ENCODE results near the gene ANKRD13D. TPM values are rescaled to one million over a fixed set of nuclear protein-coding genes. Genes with fewer than 3 reads are reported as not detected.

Gene ANKRD13D
- total RNA-seq, 2 donors from 2014 or later, result 182 to 231 TPM

- no peaks in the 10 kb centered on the region for H3K9me3 Mint-ChIP-seq
- ATAC-seq, result no peak
- no peak overlapping the region for H3K27ac Mint-ChIP-seq
- no peak overlapping the region for H3K4me3 Mint-ChIP-seq
- H3K36me3 Mint-ChIP-seq, result no peaks in the 10 kb centered on the region
- no peaks in the 10 kb centered on the region for H3K27me3 Mint-ChIP-seq
- DNase-seq (ENCODE audit: low spot score), result no peak
- no peaks in the 10 kb centered on the region for H3K4me1 Mint-ChIP-seq (ENCODE audit: low read depth in 2 of 2)
These were observed 48.2 kb downstream of the ANKRD13D start for GRCh38 chr11:67337257-67337656.

GRCh38 chr11:67344264-67344663, 55.2 kb downstream of the ANKRD13D start:
- Mint-ChIP-seq H3K4me3 (no peak overlapping the region), H3K27me3 (no peaks in the 10 kb centered on the region)

GRCh38 chr11:67345247-67345919, 56.3 kb downstream of the ANKRD13D start:
- Mint-ChIP-seq H3K4me1 (ENCODE audit: low read depth in 2 of 2) (peaks cover 9 to 15% of the 10 kb centered on the region in 2 donors), H3K27ac (no peak overlapping the region), H3K4me3 (no peak overlapping the region), H3K27me3 (no peaks in the 10 kb centered on the region), H3K36me3 (no peaks in the 10 kb centered on the region), H3K9me3 (no peaks in the 10 kb centered on the region)
- ATAC-seq (no peak), DNase-seq (ENCODE audit: low spot score) (no peak)

More at GRCh38 chr11:67344264-67344663, 55.2 kb downstream of the ANKRD13D start:
- no peak for DNase-seq (ENCODE audit: low spot score)
- peaks cover 4 to 14% of the 10 kb centered on the region in 2 donors for H3K4me1 Mint-ChIP-seq (ENCODE audit: low read depth in 2 of 2)
- H3K9me3 Mint-ChIP-seq, result no peaks in the 10 kb centered on the region
- no peaks in the 10 kb centered on the region for H3K36me3 Mint-ChIP-seq
- H3K27ac Mint-ChIP-seq, result no peak overlapping the region
- no peak for ATAC-seq

- ATAC-seq (no peak), DNase-seq (ENCODE audit: low spot score) (no peak)
- Mint-ChIP-seq H3K4me3 (no peak overlapping the region), H3K27me3 (no peaks in the 10 kb centered on the region), H3K36me3 (no peaks in the 10 kb centered on the region), H3K9me3 (no peaks in the 10 kb centered on the region), H3K4me1 (ENCODE audit: low read depth in 2 of 2) (peaks cover 12 to 16% of the 10 kb centered on the region in 2 donors), H3K27ac (no peak overlapping the region)
These were observed 57.1 kb downstream of the ANKRD13D start for GRCh38 chr11:67345920-67346819.

- Mint-ChIP-seq H3K27ac (no peak overlapping the region), H3K36me3 (no peaks in the 10 kb centered on the region), H3K4me1 (ENCODE audit: low read depth in 2 of 2) (peaks cover 20 to 23% of the 10 kb centered on the region in 2 donors), H3K4me3 (no peak overlapping the region), H3K27me3 (no peaks in the 10 kb centered on the region), H3K9me3 (no peaks in the 10 kb centered on the region)
- DNase-seq (ENCODE audit: low spot score), result no peak
- no peak for ATAC-seq
These were observed 59.1 kb downstream of the ANKRD13D start for GRCh38 chr11:67347964-67348749.

- H3K4me1 Mint-ChIP-seq (ENCODE audit: low read depth in 2 of 2), result peaks cover 23 to 29% of the 10 kb centered on the region in 2 donors
- H3K27ac Mint-ChIP-seq, result no peak overlapping the region
- H3K36me3 Mint-ChIP-seq, result no peaks in the 10 kb centered on the region
- H3K4me3 Mint-ChIP-seq, result no peak overlapping the region
- ATAC-seq (no peak), DNase-seq (ENCODE audit: low spot score) (no peak)
- H3K27me3 Mint-ChIP-seq, result no peaks in the 10 kb centered on the region
- no peaks in the 10 kb centered on the region for H3K9me3 Mint-ChIP-seq
These were observed 59.9 kb downstream of the ANKRD13D start for GRCh38 chr11:67349036-67349435.

- H3K9me3 Mint-ChIP-seq, result no peaks in the 10 kb centered on the region
- no peaks in the 10 kb centered on the region for H3K36me3 Mint-ChIP-seq
- DNase-seq (ENCODE audit: low spot score), result no peak
- peaks cover 27 to 33% of the 10 kb centered on the region in 2 donors for H3K4me1 Mint-ChIP-seq (ENCODE audit: low read depth in 2 of 2)
- ATAC-seq, result no peak
- no peaks in the 10 kb centered on the region for H3K27me3 Mint-ChIP-seq
- no peak overlapping the region for H3K4me3 Mint-ChIP-seq
- peak overlapping the region in 1 of 2 donors; percentile 50 for H3K27ac Mint-ChIP-seq
These were observed 60.4 kb downstream of the ANKRD13D start for GRCh38 chr11:67349457-67349856.

GRCh38 chr11:67349928-67350465, 60.9 kb downstream of the ANKRD13D start:
- Mint-ChIP-seq H3K27ac (peak overlapping the region in 1 of 2 donors; percentile 50), H3K4me1 (ENCODE audit: low read depth in 2 of 2) (peaks cover 28 to 37% of the 10 kb centered on the region in 2 donors), H3K9me3 (no peaks in the 10 kb centered on the region), H3K27me3 (no peaks in the 10 kb centered on the region), H3K4me3 (no peak overlapping the region), H3K36me3 (no peaks in the 10 kb centered on the region)
- DNase-seq (ENCODE audit: low spot score), result no peak
- no peak for ATAC-seq

GRCh38 chr11:67351275-67352005, 62.3 kb downstream of the ANKRD13D start:
- no peaks in the 10 kb centered on the region for H3K27me3 Mint-ChIP-seq
- ATAC-seq (no peak), DNase-seq (ENCODE audit: low spot score) (peak; percentile 72)
- no peaks in the 10 kb centered on the region for H3K36me3 Mint-ChIP-seq
- peaks cover 26 to 35% of the 10 kb centered on the region in 2 donors for H3K4me1 Mint-ChIP-seq (ENCODE audit: low read depth in 2 of 2)
- H3K9me3 Mint-ChIP-seq, result no peaks in the 10 kb centered on the region
- H3K27ac Mint-ChIP-seq, result peak overlapping the region; percentile 85 to 95
- peak overlapping the region; percentile 91 for H3K4me3 Mint-ChIP-seq

Other genes starting within 250 kb of the ANKRD13D start
- gene RHOD, start 232.5 kb upstream of the ANKRD13D start, total RNA-seq, result not detected
- gene KDM2A, start 170.0 kb upstream of the ANKRD13D start, total RNA-seq, result 100 to 1,000 TPM; 151 to 178 TPM
- gene GRK2, start 22.8 kb upstream of the ANKRD13D start, total RNA-seq, result 100 to 1,000 TPM; 394 to 432 TPM
- 10 to 100 TPM; 19.2 to 32.3 TPM for gene SSH3, start 14.2 kb downstream of the ANKRD13D start, total RNA-seq
- 10 to 100 TPM; 25.7 to 46.4 TPM for gene POLD4, start 64.2 kb downstream of the ANKRD13D start, total RNA-seq
- gene CLCF1, start 84.3 kb downstream of the ANKRD13D start, total RNA-seq, result 1 to 10 TPM; 1.4 to 3.3 TPM
- 10 to 100 TPM; 25.9 to 47.8 TPM for gene RAD9A, start 102.7 kb downstream of the ANKRD13D start, total RNA-seq
- gene PPP1CA, start 112.6 kb downstream of the ANKRD13D start, total RNA-seq, result 100 to 1,000 TPM; 317 to 378 TPM
- gene TBC1D10C, start 114.8 kb downstream of the ANKRD13D start, total RNA-seq, result 10 to 100 TPM; 79.5 to 88.8 TPM
- gene CARNS1, start 126.4 kb downstream of the ANKRD13D start, total RNA-seq, result 1 to 10 TPM; 2.3 to 4.9 TPM
- gene RPS6KB2, start 139.2 kb downstream of the ANKRD13D start, total RNA-seq, result 100 to 1,000 TPM in 1 of 2 donors, 10 to 100 TPM in 1; 95.8 to 112 TPM
- gene PTPRCAP, start 148.4 kb downstream of the ANKRD13D start, total RNA-seq, result 100 to 1,000 TPM; 198 to 266 TPM
- gene CORO1B, start 154.2 kb downstream of the ANKRD13D start, total RNA-seq, result 10 to 100 TPM; 24.1 to 29.0 TPM
- gene GPR152, start 163.4 kb downstream of the ANKRD13D start, total RNA-seq, result not detected
- 1 to 10 TPM; 1.4 to 2.2 TPM for gene CABP4, start 166.1 kb downstream of the ANKRD13D start, total RNA-seq
- gene TMEM134, start 179.9 kb downstream of the ANKRD13D start, total RNA-seq, result 10 to 100 TPM; 30.7 to 39.1 TPM
- 100 to 1,000 TPM; 120 to 140 TPM for gene AIP, start 193.7 kb downstream of the ANKRD13D start, total RNA-seq
- gene PITPNM1, start 216.1 kb downstream of the ANKRD13D start, total RNA-seq, result 100 to 1,000 TPM in 1 of 2 donors, 10 to 100 TPM in 1; 66.0 to 174 TPM
- 100 to 1,000 TPM in 1 of 2 donors, 10 to 100 TPM in 1; 92.6 to 103 TPM for gene CDK2AP2, start 218.9 kb downstream of the ANKRD13D start, total RNA-seq
- gene CABP2, start 234.1 kb downstream of the ANKRD13D start, total RNA-seq, result not detected

Data from natural killer cell treated with Interleukin-12 subunit alpha and Interleukin-12 subunit beta and Interleukin-15 and Interleukin-18, amount 100 ng/mL, for 72 hours (primary cell).